WERI-Rb-1 (cell line): ENCODE measurements around the gene STH.

Experiments used
- DNase-seq: peaks from one replicate; pipeline ENCODE4 v3.0.0-alpha.2; 2020
- H3K27ac ChIP-seq: fragments of 250-450 bp; sonication (Bioruptor Pico); 2 replicates; pipeline ENCODE4 v1.5.1; 2020; ENCODE audit warnings: mild to moderate bottlenecking, moderate library complexity
- H3K27me3 ChIP-seq: fragments of 250-450 bp; sonication (Bioruptor Pico); 2 replicates; pipeline ENCODE4 v1.5.1; 2021; ENCODE audit warnings: mild to moderate bottlenecking, low read depth, moderate library complexity; ENCODE audit not compliant: insufficient read depth, severe bottlenecking
- H3K36me3 ChIP-seq: fragments of 250-450 bp; sonication (Bioruptor Pico); 2 replicates; pipeline ENCODE4 v1.5.1; 2020; ENCODE audit warnings: mild to moderate bottlenecking, moderate library complexity
- H3K4me3 ChIP-seq: 2 replicates; pipeline ENCODE4 v1.5.1; 2011; ENCODE audit warnings: low read depth, mild to moderate bottlenecking, control low read depth, low read length
- H3K9me3 ChIP-seq: fragments of 250-450 bp; sonication (Bioruptor Pico); 2 replicates; pipeline ENCODE4 v1.5.1; 2021; ENCODE audit warnings: mild to moderate bottlenecking, moderate library complexity; ENCODE audit not compliant: severe bottlenecking
- TF ChIP-seq, protein P1 (sequence below): IDR thresholded peaks from 2 replicates; pipeline ENCODE4 v1.5.1; 2011; ENCODE audit warnings: low read depth, mild to moderate bottlenecking, control low read depth, inconsistent platforms, low read length

The STH gene

GRCh38 chr17:45982791-45983613 is 16.0 kb upstream of the STH start:
- Histone ChIP-seq H3K27ac (no peak overlapping the region), H3K4me3 (no peak overlapping the region), H3K9me3 (no peaks in the 10 kb centered on the region), H3K27me3 (no peaks in the 10 kb centered on the region), H3K36me3 (no peaks in the 10 kb centered on the region)
- TF ChIP-seq, protein P1, sequence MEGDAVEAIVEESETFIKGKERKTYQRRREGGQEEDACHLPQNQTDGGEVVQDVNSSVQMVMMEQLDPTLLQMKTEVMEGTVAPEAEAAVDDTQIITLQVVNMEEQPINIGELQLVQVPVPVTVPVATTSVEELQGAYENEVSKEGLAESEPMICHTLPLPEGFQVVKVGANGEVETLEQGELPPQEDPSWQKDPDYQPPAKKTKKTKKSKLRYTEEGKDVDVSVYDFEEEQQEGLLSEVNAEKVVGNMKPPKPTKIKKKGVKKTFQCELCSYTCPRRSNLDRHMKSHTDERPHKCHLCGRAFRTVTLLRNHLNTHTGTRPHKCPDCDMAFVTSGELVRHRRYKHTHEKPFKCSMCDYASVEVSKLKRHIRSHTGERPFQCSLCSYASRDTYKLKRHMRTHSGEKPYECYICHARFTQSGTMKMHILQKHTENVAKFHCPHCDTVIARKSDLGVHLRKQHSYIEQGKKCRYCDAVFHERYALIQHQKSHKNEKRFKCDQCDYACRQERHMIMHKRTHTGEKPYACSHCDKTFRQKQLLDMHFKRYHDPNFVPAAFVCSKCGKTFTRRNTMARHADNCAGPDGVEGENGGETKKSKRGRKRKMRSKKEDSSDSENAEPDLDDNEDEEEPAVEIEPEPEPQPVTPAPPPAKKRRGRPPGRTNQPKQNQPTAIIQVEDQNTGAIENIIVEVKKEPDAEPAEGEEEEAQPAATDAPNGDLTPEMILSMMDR = no peak
- no peak for DNase-seq

DNA sequence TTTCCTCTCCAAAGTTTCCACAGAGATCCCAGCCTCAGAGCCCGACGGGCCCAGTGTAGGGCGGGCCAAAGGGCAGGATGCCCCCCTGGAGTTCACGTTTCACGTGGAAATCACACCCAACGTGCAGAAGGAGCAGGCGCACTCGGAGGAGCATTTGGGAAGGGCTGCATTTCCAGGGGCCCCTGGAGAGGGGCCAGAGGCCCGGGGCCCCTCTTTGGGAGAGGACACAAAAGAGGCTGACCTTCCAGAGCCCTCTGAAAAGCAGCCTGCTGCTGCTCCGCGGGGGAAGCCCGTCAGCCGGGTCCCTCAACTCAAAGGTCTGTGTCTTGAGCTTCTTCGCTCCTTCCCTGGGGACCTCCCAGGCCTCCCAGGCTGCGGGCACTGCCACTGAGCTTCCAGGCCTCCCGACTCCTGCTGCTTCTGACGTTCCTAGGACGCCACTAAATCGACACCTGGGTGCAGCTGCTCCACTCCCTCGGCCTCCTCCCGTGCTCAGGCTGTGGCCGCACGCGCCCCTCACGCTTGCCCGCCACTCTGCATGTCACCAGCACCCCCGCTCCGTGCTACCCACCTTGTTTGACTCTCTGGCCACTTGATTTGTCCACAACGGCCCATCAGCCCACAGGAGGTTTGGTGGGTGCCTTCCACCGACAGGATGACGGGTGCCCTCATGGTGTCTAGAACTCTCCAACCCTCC is 15.3 kb upstream of the STH start:
- Histone ChIP-seq H3K4me3 (no peak overlapping the region), H3K27me3 (no peaks in the 10 kb centered on the region), H3K9me3 (no peaks in the 10 kb centered on the region), H3K36me3 (no peaks in the 10 kb centered on the region), H3K27ac (no peak overlapping the region)
- TF ChIP-seq, protein P1 = no peak
- no peak for DNase-seq

DNA sequence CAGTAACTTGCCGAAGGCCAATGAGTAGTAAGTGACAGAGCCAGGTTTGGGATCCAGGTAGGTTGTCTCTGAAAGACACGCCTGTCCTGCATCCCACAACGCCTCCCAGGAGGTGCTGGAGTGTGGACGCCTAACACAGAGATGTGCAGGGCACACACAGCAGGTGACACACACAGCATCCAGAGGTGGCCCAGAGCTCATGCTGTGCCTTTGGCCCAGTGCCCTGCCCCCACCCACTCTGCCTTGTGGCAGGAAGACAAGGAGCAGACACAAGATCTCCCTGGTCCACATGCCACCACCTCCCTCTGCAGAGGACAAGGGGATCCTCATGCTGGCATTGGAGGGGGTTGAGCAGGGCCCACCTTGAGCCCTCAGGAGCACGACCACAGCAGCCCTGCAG is 14.7 kb upstream of the STH start:
- H3K27ac ChIP-seq = no peak overlapping the region
- no peaks in the 10 kb centered on the region for H3K27me3 ChIP-seq

DNA sequence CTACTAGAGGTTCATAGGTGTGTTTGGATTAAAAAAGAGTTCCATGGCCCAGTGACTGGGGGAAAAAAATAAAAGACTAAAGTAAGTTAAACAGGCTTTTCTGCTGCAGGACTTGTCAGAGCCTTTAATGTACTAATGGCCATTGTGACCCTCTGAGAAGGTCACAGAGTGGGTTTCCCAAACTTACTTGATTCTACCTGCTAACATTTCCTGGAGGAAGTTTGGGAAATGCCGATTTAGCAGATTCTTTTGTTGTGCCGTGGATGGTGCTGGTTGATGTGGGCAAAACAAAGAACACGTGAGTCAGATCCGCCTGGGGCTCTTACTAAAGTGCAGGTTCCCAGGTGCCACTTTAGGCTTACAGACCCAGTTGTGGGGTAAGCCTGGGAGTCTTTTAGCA is 13.6 kb upstream of the STH start:
- Histone ChIP-seq H3K9me3 (no peaks in the 10 kb centered on the region), H3K4me3 (no peak overlapping the region), H3K36me3 (no peaks in the 10 kb centered on the region), H3K27me3 (no peaks in the 10 kb centered on the region), H3K27ac (no peak overlapping the region)
- TF ChIP-seq, protein P1 = no peak
- no peak for DNase-seq

More for the DNA sequence above, 14.7 kb upstream of the STH start:
- no peak for DNase-seq
- TF ChIP-seq, protein P1 = no peak
- no peaks in the 10 kb centered on the region for H3K9me3 ChIP-seq
- H3K4me3 ChIP-seq = no peak overlapping the region
- no peaks in the 10 kb centered on the region for H3K36me3 ChIP-seq

GRCh38 chr17:45986056-45986455 is 13.0 kb upstream of the STH start:
- H3K27me3 ChIP-seq = no peaks in the 10 kb centered on the region
- TF ChIP-seq, protein P1 = no peak

More at GRCh38 chr17:45986056-45986455, 13.0 kb upstream of the STH start:
- DNase-seq = no peak
- H3K9me3 ChIP-seq = no peaks in the 10 kb centered on the region
- H3K36me3 ChIP-seq = no peaks in the 10 kb centered on the region
- H3K4me3 ChIP-seq = no peak overlapping the region
- H3K27ac ChIP-seq = no peak overlapping the region
